ENCODE data around the gene SPCS3.
"Not testable (repeated sequence)": the region's sequence is repeated elsewhere in the genome, so short reads cannot be mapped to it uniquely, and the experiment has no call there.

SPCS3 gene

GRCh38 chr4:176340871-176341685, 21.3 kb downstream of the SPCS3 start:
- no peak for DNase-seq (ENCODE audit: low read depth)
- no peak overlapping the region for H3K4me3 ChIP-seq (ENCODE audit: low read depth, low read length)

- no peak for DNase-seq (ENCODE audit: low read depth)
- H3K4me3 ChIP-seq (ENCODE audit: low read depth, low read length): no peak overlapping the region
Observed at GRCh38 chr4:176342384-176342783, 22.6 kb downstream of the SPCS3 start.

- no peak for DNase-seq (ENCODE audit: low read depth)
- no peak overlapping the region for H3K4me3 ChIP-seq (ENCODE audit: low read depth, low read length)
Observed at GRCh38 chr4:176343286-176343685, 23.5 kb downstream of the SPCS3 start.

GRCh38 chr4:176345346-176345745, 25.6 kb downstream of the SPCS3 start:
- H3K4me3 ChIP-seq (ENCODE audit: low read depth, low read length); DNase-seq (ENCODE audit: low read depth): not testable (repeated sequence)

GRCh38 chr4:176346836-176347235, 27.1 kb downstream of the SPCS3 start:
- not testable (repeated sequence) for H3K4me3 ChIP-seq (ENCODE audit: low read depth, low read length); DNase-seq (ENCODE audit: low read depth)

GRCh38 chr4:176350671-176351070, 30.9 kb downstream of the SPCS3 start:
- DNase-seq (ENCODE audit: low read depth): no peak
- no peak overlapping the region for H3K4me3 ChIP-seq (ENCODE audit: low read depth, low read length)

- DNase-seq (ENCODE audit: low read depth): no peak
Observed at GRCh38 chr4:176354884-176355283, 35.1 kb downstream of the SPCS3 start.

GRCh38 chr4:176357359-176358082, 37.8 kb downstream of the SPCS3 start:
- peak; percentile 37 for DNase-seq (ENCODE audit: low read depth)
- no peak overlapping the region for H3K4me3 ChIP-seq (ENCODE audit: low read depth, low read length)

More at GRCh38 chr4:176354884-176355283, 35.1 kb downstream of the SPCS3 start:
- no peak overlapping the region for H3K4me3 ChIP-seq (ENCODE audit: low read depth, low read length)

GRCh38 chr4:176358083-176358469, 38.3 kb downstream of the SPCS3 start:
- H3K4me3 ChIP-seq (ENCODE audit: low read depth, low read length): no peak overlapping the region
- no peak for DNase-seq (ENCODE audit: low read depth)

GRCh38 chr4:176359590-176359989, 39.8 kb downstream of the SPCS3 start:
- peak; percentile 60 for DNase-seq (ENCODE audit: low read depth)
- no peak overlapping the region for H3K4me3 ChIP-seq (ENCODE audit: low read depth, low read length)

- DNase-seq (ENCODE audit: low read depth): no peak
- no peak overlapping the region for H3K4me3 ChIP-seq (ENCODE audit: low read depth, low read length)
Observed at GRCh38 chr4:176360446-176360845, 40.7 kb downstream of the SPCS3 start.

- no peak for DNase-seq (ENCODE audit: low read depth)
- no peak overlapping the region for H3K4me3 ChIP-seq (ENCODE audit: low read depth, low read length)
Observed at GRCh38 chr4:176363072-176363471, 43.3 kb downstream of the SPCS3 start.

GRCh38 chr4:176367771-176368465, 48.2 kb downstream of the SPCS3 start:
- no peak overlapping the region for H3K4me3 ChIP-seq (ENCODE audit: low read depth, low read length)
- no peak for DNase-seq (ENCODE audit: low read depth)

GRCh38 chr4:176376032-176376614, 56.4 kb downstream of the SPCS3 start:
- no peak overlapping the region for H3K4me3 ChIP-seq (ENCODE audit: low read depth, low read length)
- no peak for DNase-seq (ENCODE audit: low read depth)

GRCh38 chr4:176377780-176378179, 58.0 kb downstream of the SPCS3 start:
- DNase-seq (ENCODE audit: low read depth): no peak
- H3K4me3 ChIP-seq (ENCODE audit: low read depth, low read length): no peak overlapping the region

GRCh38 chr4:176380352-176381157, 60.8 kb downstream of the SPCS3 start:
- no peak for DNase-seq (ENCODE audit: low read depth)
- no peak overlapping the region for H3K4me3 ChIP-seq (ENCODE audit: low read depth, low read length)
